HG03159 (cell line): ENCODE results near the gene KCNIP2.
A peak's percentile ranks its signal among the peaks of the same experiment; 100 is the strongest.

ENCODE experiments used
- ATAC-seq: cut with Tn5 transposase; IDR thresholded peaks from one replicate; pipeline ENCODE4 v1.9.1; 2021; ENCODE audit warnings: mild to moderate bottlenecking, moderate library complexity; ENCODE audit not compliant: unreplicated experiment

KCNIP2 gene

DNA sequence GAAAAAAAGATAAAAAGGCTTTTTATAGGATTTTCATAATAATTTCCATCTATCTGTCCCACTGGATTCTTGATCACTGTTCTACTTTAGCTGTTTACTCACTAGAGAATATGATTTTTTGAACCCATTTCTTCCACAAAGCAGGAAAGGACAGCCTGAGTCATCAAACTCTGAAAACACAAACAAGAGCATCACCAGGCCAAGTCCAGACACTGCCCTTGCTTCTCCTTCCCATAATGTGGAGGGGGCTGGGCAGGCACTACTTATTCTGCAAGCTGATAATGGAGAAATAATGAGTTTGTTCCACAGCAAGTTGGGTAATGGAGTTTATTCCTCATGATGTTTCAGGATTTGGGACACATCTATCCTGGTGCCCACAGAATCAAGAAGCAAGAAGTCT lies 13.0 kb upstream of the KCNIP2 start:
- no peak for ATAC-seq

DNA sequence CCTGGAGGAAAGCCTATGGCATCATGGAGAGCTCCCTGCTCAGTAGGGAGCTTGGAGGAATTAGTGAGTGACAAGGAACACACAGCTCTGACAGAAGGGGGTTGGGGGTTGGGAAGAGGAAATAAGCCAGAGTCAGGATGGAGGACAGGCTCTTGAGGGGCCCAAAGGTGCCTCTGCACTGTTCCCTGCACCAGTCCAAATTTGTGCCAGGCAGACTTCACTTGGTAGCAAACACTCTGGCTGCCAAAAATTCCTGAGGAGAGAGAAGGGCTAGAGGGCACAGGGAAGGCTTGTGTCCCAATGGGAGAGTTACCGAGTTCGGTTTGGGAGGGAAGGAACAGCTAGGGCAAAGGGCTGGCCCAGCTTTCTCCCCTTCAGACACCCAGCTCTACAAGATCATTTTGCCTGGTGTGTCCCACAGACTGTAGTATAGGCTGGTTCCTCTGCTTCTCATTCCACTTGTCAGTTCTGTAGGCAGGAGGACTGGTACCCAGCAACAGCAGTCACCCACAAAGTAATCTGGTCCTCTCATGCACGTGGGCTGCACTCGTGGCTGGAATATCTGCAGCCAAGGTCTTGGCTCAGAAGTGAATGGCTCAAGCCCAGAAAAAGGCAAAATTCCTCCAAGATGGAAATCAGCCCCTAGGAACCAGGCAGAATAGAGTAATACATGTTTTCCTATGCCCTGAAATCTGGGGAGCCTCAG lies 8.0 kb upstream of the KCNIP2 start:
- no peak for ATAC-seq

- no peak for ATAC-seq
Observed at GRCh38 chr10:101850749-101851148, 7.1 kb upstream of the KCNIP2 start.

DNA sequence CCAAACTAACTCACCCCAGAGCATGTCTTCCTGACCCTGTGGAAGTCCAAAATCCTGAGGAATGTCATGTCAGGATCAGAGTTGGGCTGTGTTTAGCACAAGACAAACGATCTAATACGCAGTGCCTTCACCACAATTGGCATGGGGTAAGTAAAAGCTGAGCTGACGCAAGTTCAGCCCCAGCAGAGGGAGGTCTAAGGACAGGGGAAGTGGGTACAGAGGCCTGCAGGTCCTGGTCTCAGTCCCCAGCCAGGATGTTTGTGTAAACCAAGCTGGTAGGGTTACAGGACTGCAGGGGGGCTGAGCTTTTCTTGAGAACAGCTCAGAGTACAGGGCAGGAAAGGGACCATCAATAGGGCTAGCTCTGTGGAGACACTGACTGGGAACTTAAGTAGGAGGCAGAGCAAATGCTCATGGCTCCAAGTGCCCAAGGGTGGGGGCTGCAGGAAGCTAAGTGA lies 5.3 kb upstream of the KCNIP2 start:
- no peak for ATAC-seq

- ATAC-seq: no peak
Observed at GRCh38 chr10:101848408-101848807, 4.8 kb upstream of the KCNIP2 start.

- ATAC-seq: no peak
Observed at GRCh38 chr10:101845893-101846292, 2.3 kb upstream of the KCNIP2 start.

DNA sequence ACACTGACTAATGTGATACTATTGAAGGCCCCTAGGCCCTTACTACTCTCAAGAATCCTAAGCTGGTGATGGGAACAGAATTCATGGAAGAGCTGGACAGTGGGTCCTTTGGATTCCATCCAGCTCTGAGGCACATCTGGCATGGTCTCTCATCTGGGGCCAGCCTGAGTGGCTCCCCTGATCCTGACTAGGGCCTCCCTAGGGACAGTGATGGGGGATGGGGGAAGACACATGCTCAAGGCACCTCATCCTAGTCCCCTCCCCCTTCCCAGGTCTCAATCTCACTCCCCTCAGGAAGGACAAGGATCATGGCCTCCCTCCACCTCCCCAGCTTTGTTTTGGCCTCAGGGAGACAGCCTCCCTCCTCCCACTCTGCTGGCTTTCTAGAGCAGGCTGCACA lies 1.8 kb downstream of the KCNIP2 start:
- ATAC-seq: no peak

- peak; percentile 57 for ATAC-seq
Observed at GRCh38 chr10:101840741-101841453, 2.7 kb downstream of the KCNIP2 start.

GRCh38 chr10:101840102-101840684 lies 3.4 kb downstream of the KCNIP2 start:
- no peak for ATAC-seq

DNA sequence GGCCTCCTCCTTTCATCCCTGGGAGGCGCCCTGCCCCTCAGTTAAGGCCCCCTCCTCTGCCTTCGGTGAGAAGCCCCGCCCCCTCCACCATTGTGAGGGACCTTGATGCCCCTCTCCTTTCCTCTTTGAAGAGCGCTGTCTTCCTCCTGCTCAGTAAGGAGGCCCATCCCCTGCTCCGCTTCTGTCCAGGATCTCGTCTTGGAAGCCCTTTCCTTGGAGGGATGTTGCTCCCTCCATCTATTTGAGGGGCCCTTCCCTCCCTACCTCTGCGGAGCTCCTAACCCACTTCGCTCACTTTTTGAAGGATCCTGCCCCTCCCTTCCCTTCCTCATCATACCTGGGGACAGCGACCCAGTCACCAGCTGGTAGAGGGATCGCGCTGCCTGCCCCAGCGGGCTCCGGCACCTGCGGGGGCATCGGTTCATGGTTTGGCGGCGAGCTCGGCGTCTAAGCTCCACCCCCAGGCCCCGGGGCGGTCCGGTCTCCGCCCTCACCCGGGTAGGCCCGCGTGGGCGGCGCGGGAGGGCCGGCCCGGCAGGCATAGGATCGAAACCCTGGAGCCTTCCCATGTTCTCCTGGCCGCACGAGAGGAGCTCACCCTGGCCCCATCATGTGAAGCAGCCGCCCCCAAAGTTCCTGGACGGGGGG lies 4.1 kb downstream of the KCNIP2 start:
- no peak for ATAC-seq

GRCh38 chr10:101839002-101839401 lies 4.6 kb downstream of the KCNIP2 start:
- no peak for ATAC-seq

DNA sequence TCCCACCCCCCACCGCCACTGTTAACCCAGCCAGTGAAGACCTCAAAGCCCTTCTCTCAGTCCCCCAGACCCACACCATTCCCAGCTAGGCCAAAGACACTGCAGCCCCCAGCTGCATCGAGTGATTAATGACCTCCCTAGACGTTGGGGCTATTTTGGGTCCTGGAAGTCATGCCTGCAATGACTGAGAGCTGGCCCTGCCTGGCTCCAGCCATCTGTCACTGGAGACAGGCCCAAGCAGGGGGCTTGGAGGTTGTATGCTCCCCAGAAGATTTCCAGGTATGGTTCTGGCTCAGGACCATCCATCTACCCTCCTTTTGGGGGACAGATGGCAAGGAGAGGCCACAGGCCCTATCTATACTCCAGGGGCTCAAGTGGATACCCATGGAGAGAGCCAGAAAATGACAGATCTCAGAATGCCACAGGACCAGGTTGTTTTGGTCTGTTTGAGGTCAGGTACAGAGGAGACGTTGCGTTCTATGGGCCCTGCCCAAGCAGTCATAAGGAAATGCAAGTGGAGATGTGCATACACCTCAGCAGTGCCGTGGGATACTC lies 5.1 kb downstream of the KCNIP2 start:
- no peak for ATAC-seq

DNA sequence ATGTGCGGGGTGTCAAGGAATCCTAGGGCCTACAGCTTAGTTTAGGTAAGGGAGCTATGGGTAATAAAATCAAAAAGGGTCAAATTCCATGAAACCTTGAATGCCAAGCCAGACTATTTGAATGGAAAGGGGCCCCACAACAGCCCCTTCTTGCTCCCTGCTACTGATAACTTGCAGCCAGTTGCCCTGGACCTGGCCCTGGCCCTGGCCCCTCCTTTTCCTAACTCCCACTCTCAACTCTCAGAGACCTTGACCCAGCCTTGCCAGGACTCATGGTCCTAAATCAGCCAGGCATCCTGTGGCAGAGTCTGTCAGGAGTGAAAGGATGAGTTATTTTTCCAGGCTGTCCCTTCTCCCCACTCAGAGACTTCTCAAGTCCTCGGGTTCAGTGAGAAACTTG lies 5.9 kb downstream of the KCNIP2 start:
- no peak for ATAC-seq

DNA sequence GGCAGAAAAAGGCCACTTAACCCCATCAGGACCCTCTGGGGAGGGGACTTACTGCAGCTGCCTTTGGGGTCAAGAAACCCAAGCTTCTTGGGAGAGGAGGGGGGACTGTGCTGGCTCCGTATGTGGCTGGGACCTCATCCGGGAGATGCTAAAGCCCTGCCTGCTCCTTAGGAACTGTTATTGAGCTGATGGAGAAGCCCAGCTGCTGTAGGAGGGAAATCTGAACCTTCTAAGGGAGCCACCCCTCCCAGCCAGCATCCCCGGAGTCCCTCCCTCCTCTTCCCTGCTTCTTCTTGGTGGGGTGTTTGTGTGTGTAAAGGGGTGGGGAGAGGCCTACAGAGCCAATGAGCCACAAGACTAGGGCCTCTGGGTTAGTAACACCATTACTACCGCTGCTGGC lies 8.2 kb downstream of the KCNIP2 start:
- ATAC-seq: no peak

- ATAC-seq: no peak
Observed at GRCh38 chr10:101834341-101834740, 9.3 kb downstream of the KCNIP2 start.

DNA sequence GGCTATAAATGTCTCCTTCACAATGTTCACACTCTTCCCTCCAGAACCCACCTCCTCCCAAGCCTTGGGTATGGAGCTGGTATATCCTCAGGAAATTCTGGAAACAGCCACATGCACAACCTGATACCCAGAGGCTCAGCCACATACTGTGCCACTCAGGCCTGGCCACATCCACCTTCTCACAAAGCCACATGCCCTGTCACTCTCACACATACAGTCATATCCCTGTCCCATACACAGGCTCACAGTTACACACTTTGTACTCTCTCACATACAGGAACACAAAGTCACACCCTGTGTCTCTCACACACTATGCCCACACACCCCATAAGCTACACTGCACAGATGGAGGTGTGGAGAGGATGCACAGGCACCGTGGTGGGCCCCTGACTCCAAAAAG lies 10.1 kb downstream of the KCNIP2 start:
- no peak for ATAC-seq

GRCh38 chr10:101832325-101832771 lies 11.3 kb downstream of the KCNIP2 start:
- ATAC-seq: no peak

GRCh38 chr10:101831169-101831811 lies 12.3 kb downstream of the KCNIP2 start:
- no peak for ATAC-seq

DNA sequence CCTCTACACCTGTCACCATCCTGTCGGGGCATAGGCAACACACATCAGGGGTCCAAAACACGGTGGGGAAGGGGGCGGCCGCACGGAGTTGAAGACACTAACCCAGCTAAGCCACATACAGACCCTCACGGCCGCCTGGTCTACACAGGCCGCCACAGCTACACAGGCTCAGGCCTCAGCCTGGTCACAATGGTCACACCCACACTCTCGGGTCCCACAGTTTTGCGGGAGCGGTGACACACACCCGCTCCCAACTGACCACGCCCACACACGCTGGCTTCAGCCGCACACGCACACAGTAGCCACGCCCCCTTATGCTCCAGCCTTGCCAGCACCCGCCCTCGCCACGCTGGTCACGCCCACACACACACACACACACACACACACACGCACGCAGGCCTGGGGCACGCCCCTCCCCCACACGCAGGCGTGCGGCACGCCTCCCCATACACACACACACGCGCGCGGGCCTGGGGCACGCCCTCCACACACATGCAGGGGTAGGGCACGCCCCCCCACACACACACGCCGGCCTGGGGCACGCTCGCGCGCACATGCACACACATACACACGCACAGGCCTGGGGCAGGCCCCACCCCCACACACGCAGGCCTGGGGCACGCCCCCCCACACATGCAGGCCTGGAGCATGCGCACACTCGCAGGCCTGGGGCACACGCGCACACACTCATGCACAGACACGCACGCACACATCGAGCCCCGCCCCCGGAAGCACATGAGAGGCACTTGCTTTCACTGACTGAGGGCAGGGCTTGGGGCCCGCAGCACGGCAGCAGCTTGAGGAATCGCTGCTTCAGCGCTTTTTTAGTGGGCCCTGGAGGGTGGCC lies 13.1 kb downstream of the KCNIP2 start:
- peak; percentile 60 for ATAC-seq
